Right ventricle myocardium inferior (tissue), 1 donor: Measurements from ENCODE around the gene RABEP1. TPM values are rescaled to one million over a fixed set of nuclear protein-coding genes. Genes with fewer than 3 reads are reported as not detected.

Experiments
- ATAC-seq: fragments of 200-7000 bp; cut with Tn5 transposase; one replicate; pipeline ENCODE4 v1.9.1; 2020; ENCODE audit warnings: mild to moderate bottlenecking, moderate library complexity
- DNase-seq: peaks from one replicate; pipeline ENCODE4 v3.0.0; 2021; ENCODE audit errors: missing footprints
- intact Hi-C: fragments of 100-400 bp; cut with DNase I; formaldehyde crosslinking; loops from one replicate; pipeline ENCODE4 v1.11.0; 2022
- total RNA-seq: library from RNA; stranded (reverse); fragmentation: NEBNext Ultra II Directional; extraction: Animal tissue kit (Norgen Biotek cat#: 25700); gene quantifications from one replicate; pipeline ENCODE4 v1.2.1, GENCODE V29; 2021
- donor health status: DM: no; HTN: yes; CAD: no; lungs with severe emphysema.

Gene RABEP1
- total RNA-seq, 1 donor from 2014 or later: 54.2 TPM

GRCh38 chr17:5352681-5353289 lies 70.7 kb downstream of the RABEP1 start:
- intact Hi-C loops: loop anchor here (10.0 kb wide), 1 partner anchor 52 kb away; no protein-coding TSS in a partner anchor
- ATAC-seq (no peak), DNase-seq (no peak)

- no peak for ATAC-seq
- intact Hi-C loops: loop anchor here (10.0 kb wide), 1 partner anchor 50 kb away; no protein-coding TSS in a partner anchor
- DNase-seq: no peak
Observed at GRCh38 chr17:5354310-5354709, 72.2 kb downstream of the RABEP1 start.

GRCh38 chr17:5354886-5355415 lies 72.9 kb downstream of the RABEP1 start:
- no peak for DNase-seq
- ATAC-seq: no peak
- intact Hi-C loops: loop anchor here (10.0 kb wide), 1 partner anchor 50 kb away; no protein-coding TSS in a partner anchor

- peak; percentile 63 for ATAC-seq
- DNase-seq: no peak
- intact Hi-C loops: loop anchor here (10.0 kb wide), 1 partner anchor 49 kb away; no protein-coding TSS in a partner anchor
Observed at GRCh38 chr17:5355421-5356129, 73.5 kb downstream of the RABEP1 start.

- DNase-seq (no peak), ATAC-seq (no peak)
- intact Hi-C loops: no loop called here
Observed at GRCh38 chr17:5361426-5361825, 79.3 kb downstream of the RABEP1 start.

- DNase-seq (no peak), ATAC-seq (no peak)
- intact Hi-C loops: no loop called here
Observed at GRCh38 chr17:5362162-5362811, 80.2 kb downstream of the RABEP1 start.

- DNase-seq: no peak
- intact Hi-C loops: no loop called here
- no peak for ATAC-seq
Observed at GRCh38 chr17:5364156-5364555, 82.1 kb downstream of the RABEP1 start.

GRCh38 chr17:5364696-5365095 lies 82.6 kb downstream of the RABEP1 start:
- intact Hi-C loops: no loop called here
- no peak for DNase-seq
- ATAC-seq: no peak

- intact Hi-C loops: no loop called here
- no peak for DNase-seq
- no peak for ATAC-seq
Observed at GRCh38 chr17:5365831-5366230, 83.7 kb downstream of the RABEP1 start.

- ATAC-seq: no peak
Observed at GRCh38 chr17:5370411-5370810, 88.3 kb downstream of the RABEP1 start.

GRCh38 chr17:5373112-5373511 lies 91.0 kb downstream of the RABEP1 start:
- intact Hi-C loops: no loop called here
- no peak for DNase-seq
- no peak for ATAC-seq

More at GRCh38 chr17:5370411-5370810, 88.3 kb downstream of the RABEP1 start:
- no peak for DNase-seq
- intact Hi-C loops: no loop called here

GRCh38 chr17:5378566-5379207 lies 96.6 kb downstream of the RABEP1 start:
- no peak for ATAC-seq
- intact Hi-C loops: no loop called here
- no peak for DNase-seq

- intact Hi-C loops: no loop called here
- DNase-seq (no peak), ATAC-seq (no peak)
Observed at GRCh38 chr17:5379351-5380107, 97.4 kb downstream of the RABEP1 start.

GRCh38 chr17:5380491-5381135 lies 98.5 kb downstream of the RABEP1 start:
- ATAC-seq (no peak), DNase-seq (no peak)
- intact Hi-C loops: no loop called here

- intact Hi-C loops: no loop called here
- DNase-seq: no peak
- no peak for ATAC-seq
Observed at GRCh38 chr17:5381542-5381941, 99.5 kb downstream of the RABEP1 start.

- DNase-seq (no peak), ATAC-seq (no peak)
- intact Hi-C loops: no loop called here
Observed at GRCh38 chr17:5391678-5392077, 109.6 kb downstream of the RABEP1 start.

GRCh38 chr17:5396612-5397011 lies 114.5 kb downstream of the RABEP1 start:
- DNase-seq (no peak), ATAC-seq (no peak)
- intact Hi-C loops: no loop called here

GRCh38 chr17:5399767-5400166 lies 117.7 kb downstream of the RABEP1 start:
- ATAC-seq: no peak
- DNase-seq: no peak
- intact Hi-C loops: loop anchor here (10.0 kb wide), 1 partner anchor 45 kb away; no protein-coding TSS in a partner anchor
